ENCODE data around the gene GSPT1.
"Not testable (repeated sequence)": the region's sequence is repeated elsewhere in the genome, so short reads cannot be mapped to it uniquely, and the experiment has no call there.

GSPT1 gene

GRCh38 chr16:11915644-11916523, at the start of gene GSPT1:
Gene GSPT1, minus strand, starts transcription at chr16:11915956. Its CDS starts 236 bp downstream, at chr16:11915720.
- peak; percentile 97 to 99 for DNase-seq

GRCh38 chr16:11964761-11965551, 49.2 kb upstream of the GSPT1 start, which contains the start of gene TNFRSF17:
Gene TNFRSF17, plus strand, starts transcription at chr16:11965210. Its CDS starts 115 bp downstream, at chr16:11965325.
- no peak for DNase-seq

GRCh38 chr16:11963706-11964105, 48.0 kb upstream of the GSPT1 start:
- no peak for DNase-seq

- not testable (repeated sequence) for DNase-seq
Observed at GRCh38 chr16:11962978-11963377, 47.2 kb upstream of the GSPT1 start.

GRCh38 chr16:11962457-11962856, 46.7 kb upstream of the GSPT1 start:
- not testable (repeated sequence) for DNase-seq

GRCh38 chr16:11957591-11958395, 42.0 kb upstream of the GSPT1 start:
- DNase-seq = no peak

GRCh38 chr16:11956558-11956957, 40.8 kb upstream of the GSPT1 start:
- no peak for DNase-seq

GRCh38 chr16:11955713-11956123, 40.0 kb upstream of the GSPT1 start:
- DNase-seq = no peak

GRCh38 chr16:11953576-11953975, 37.8 kb upstream of the GSPT1 start:
- DNase-seq = not testable (repeated sequence)

GRCh38 chr16:11950388-11950787, 34.6 kb upstream of the GSPT1 start:
- DNase-seq = no peak

GRCh38 chr16:11949527-11949926, 33.8 kb upstream of the GSPT1 start:
- DNase-seq = peak; percentile 9 to 76

GRCh38 chr16:11948819-11949218, 33.1 kb upstream of the GSPT1 start:
- no peak for DNase-seq

GRCh38 chr16:11946433-11946832, 30.7 kb upstream of the GSPT1 start:
- no peak for DNase-seq

- DNase-seq = not testable (repeated sequence)
Observed at GRCh38 chr16:11941945-11942344, 26.2 kb upstream of the GSPT1 start, which contains the start of gene NPIPB2. Gene NPIPB2, minus strand, starts transcription at chr16:11942045. Its CDS starts 0 bp downstream, at chr16:11942045.

- DNase-seq = not testable (repeated sequence)
Observed at GRCh38 chr16:11927350-11927749, 11.6 kb upstream of the GSPT1 start.

- not testable (repeated sequence) for DNase-seq
Observed at GRCh38 chr16:11924046-11924445, 8.3 kb upstream of the GSPT1 start.

- DNase-seq = peak; percentile 86 to 91
Observed at GRCh38 chr16:11916524-11917285, 949 bp upstream of the GSPT1 start.

- DNase-seq = peak in 1 of 2 experiments; percentile 66
Observed at GRCh38 chr16:11915114-11915643, 577 bp downstream of the GSPT1 start.

- peak in 1 of 2 experiments; percentile 53 for DNase-seq
Observed at GRCh38 chr16:11914210-11915113, 1.3 kb downstream of the GSPT1 start.

GRCh38 chr16:11913425-11914079, 2.2 kb downstream of the GSPT1 start:
- DNase-seq = no peak

Data from NCI-H526 (cell line).